Aorta (tissue), 5 donors: Measurements from ENCODE around the gene NFYC. TPM values are rescaled to one million over a fixed set of nuclear protein-coding genes. Genes with fewer than 3 reads are reported as not detected.

Source experiments
- ATAC-seq: fragments of 200-7000 bp; cut with Tn5 transposase; one replicate; pipeline ENCODE4 v1.9.1; 2022; ENCODE audit warnings: moderate library complexity; ENCODE audit not compliant: low FRiP score
- DNase-seq, 2 donors: peaks; one replicate each; pipeline ENCODE4 v3.0.0-alpha.2; 2020
- H3K27ac ChIP-seq, 2 donors: one replicate each; pipeline ENCODE4 v1.5.1; 2013; ENCODE audit warnings: low read length in 2 of 2, mild to moderate bottlenecking in 2 of 2, moderate library complexity in 2 of 2, control low read depth in 1 of 2, inconsistent platforms in 1 of 2, low read depth in 1 of 2
- H3K27me3 ChIP-seq, 2 donors: one replicate each; pipeline ENCODE4 v1.6.1; 2013; ENCODE audit warnings: control low read depth in 1 of 2, low read length in 1 of 2, mild to moderate bottlenecking in 1 of 2, moderate library complexity in 1 of 2; ENCODE audit not compliant: insufficient read depth in 2 of 2, control insufficient read depth in 1 of 2
- H3K36me3 ChIP-seq, 2 donors: one replicate each; pipeline ENCODE4 v1.6.1; 2013; ENCODE audit warnings: control low read depth in 1 of 2, low read length in 1 of 2, mild to moderate bottlenecking in 1 of 2; ENCODE audit not compliant: insufficient read depth in 2 of 2, control insufficient read depth in 1 of 2
- H3K4me1 ChIP-seq, 2 donors: one replicate each; pipeline ENCODE4 v1.6.1; 2013; ENCODE audit warnings: low read length in 2 of 2, control low read depth in 1 of 2, mild to moderate bottlenecking in 1 of 2, moderate library complexity in 1 of 2; ENCODE audit not compliant: insufficient read depth in 2 of 2, control insufficient read depth in 1 of 2
- H3K4me3 ChIP-seq, 2 donors: one replicate each; pipeline ENCODE4 v1.5.1; 2013; ENCODE audit warnings: low read length in 2 of 2, control low read depth in 1 of 2, mild to moderate bottlenecking in 1 of 2
- H3K9me3 ChIP-seq: one replicate; pipeline ENCODE4 v1.6.1; 2013; ENCODE audit warnings: mild to moderate bottlenecking, low read length; ENCODE audit not compliant: control insufficient read depth
- WGBS, 2 donors: extraction: QIAGEN DNeasy Blood & Tissue Kit; methylation state at CpG; one replicate each; pipeline ENCODE4 v1.1.7; 2013; 5-methylcytosine and 5-hydroxymethylcytosine counted together
- intact Hi-C, 2 donors: fragments of 100-400 bp; cut with DNase I; formaldehyde crosslinking; loops; one replicate each; pipeline versions ENCODE4 v1.14.2 to v1.15.0; 2022
- polyA plus RNA-seq, 2 donors: library from polyadenylated mRNA; stranded (reverse); fragments of 200-250 nt; gene quantifications; one replicate each; pipeline ENCODE4 v1.2.3, GENCODE V29; 2013
- total RNA-seq, 2 donors: library from RNA; stranded (reverse); fragmentation: NEBNext Ultra II Directional; extraction: Animal tissue kit (Norgen Biotek cat#: 25700); gene quantifications; one replicate each; pipeline ENCODE4 v1.2.1, GENCODE V29; 2021
- donor health status: healthy with polysubstance abuse.
- donor health status: Bipolar disorder and iron deficiency.
- donor health status: DM: no; HTN: no; CAD: no.
- donor health status: DM: no; HTN: no; CAD: no.
- donor health status: DM: yes; HTN: yes; CAD: no.

The NFYC gene
- total and polyA plus RNA-seq, 4 donors: 21.3 to 56.4 (median 37.6) TPM

GRCh38 chr1:40706626-40707025 is 15.1 kb downstream of the NFYC start:
- peaks cover 3 to 7% of the 10 kb centered on the region in 2 donors for H3K4me1 ChIP-seq
- 53 to 80% methylated on average over 4 of the region's 4 CpGs for WGBS, 2 donors
- ATAC-seq: no peak

GRCh38 chr1:40708750-40709099 is 17.2 kb downstream of the NFYC start:
- peak overlapping the region; percentile 82 to 95 for H3K4me3 ChIP-seq
- H3K27ac ChIP-seq: peak overlapping the region; percentile 67 to 83
- 0 to 1% methylated on average over 3 of the region's 3 CpGs for WGBS, 2 donors
- no peaks in the 10 kb centered on the region for H3K36me3 ChIP-seq
- no peak for DNase-seq
- intact Hi-C loops: loop anchor here in 1 of 2 donors (10.0 kb wide), 1 partner anchor 56 kb away; no protein-coding TSS in a partner anchor
- H3K4me1 ChIP-seq: peaks cover 3 to 7% of the 10 kb centered on the region in 2 donors
- peak; percentile 39 for ATAC-seq
- no peaks in the 10 kb centered on the region for H3K9me3 ChIP-seq
- H3K27me3 ChIP-seq: no peaks in the 10 kb centered on the region

More at GRCh38 chr1:40706626-40707025, 15.1 kb downstream of the NFYC start:
- intact Hi-C loops: loop anchor here in 1 of 2 donors (10.0 kb wide), 1 partner anchor 58 kb away; no protein-coding TSS in a partner anchor
- Histone ChIP-seq H3K9me3 (no peaks in the 10 kb centered on the region), H3K27me3 (no peaks in the 10 kb centered on the region), H3K36me3 (no peaks in the 10 kb centered on the region), H3K4me3 (no peak overlapping the region), H3K27ac (no peak overlapping the region)
- DNase-seq: no peak

GRCh38 chr1:40709100-40709801 is 17.7 kb downstream of the NFYC start:
- Histone ChIP-seq H3K27me3 (no peaks in the 10 kb centered on the region), H3K36me3 (no peaks in the 10 kb centered on the region), H3K4me3 (peak overlapping the region; percentile 82 to 96), H3K4me1 (peaks cover 3 to 7% of the 10 kb centered on the region in 2 donors), H3K9me3 (no peaks in the 10 kb centered on the region), H3K27ac (peak overlapping the region; percentile 67 to 83)
- 0 to 1% methylated on average over 10 of the region's 10 CpGs for WGBS, 2 donors
- intact Hi-C loops: loop anchor here in 1 of 2 donors (10.0 kb wide), 1 partner anchor 56 kb away; no protein-coding TSS in a partner anchor
- peak; percentile 93 for ATAC-seq
- DNase-seq: peak in 1 of 2 donors; percentile 77

GRCh38 chr1:40709802-40710278 is 18.3 kb downstream of the NFYC start:
- no peaks in the 10 kb centered on the region for H3K27me3 ChIP-seq
- no peaks in the 10 kb centered on the region for H3K9me3 ChIP-seq
- DNase-seq: no peak
- no peak for ATAC-seq
- H3K27ac ChIP-seq: no peak overlapping the region
- 1 to 3% methylated on average over 3 of the region's 3 CpGs for WGBS, 2 donors
- no peaks in the 10 kb centered on the region for H3K36me3 ChIP-seq
- peak overlapping the region; percentile 82 to 96 for H3K4me3 ChIP-seq
- intact Hi-C loops: loop anchor here in 1 of 2 donors (10.0 kb wide), 1 partner anchor 55 kb away; no protein-coding TSS in a partner anchor
- peaks cover 3 to 7% of the 10 kb centered on the region in 2 donors for H3K4me1 ChIP-seq

- DNase-seq: no peak
- Histone ChIP-seq H3K4me1 (peaks cover 3 to 7% of the 10 kb centered on the region in 2 donors), H3K27me3 (no peaks in the 10 kb centered on the region), H3K27ac (peak overlapping the region in 1 of 2 donors; percentile 71), H3K9me3 (no peaks in the 10 kb centered on the region), H3K36me3 (no peaks in the 10 kb centered on the region), H3K4me3 (peak overlapping the region in 1 of 2 donors; percentile 59)
- 5 to 6% methylated on average over 7 of the region's 7 CpGs for WGBS, 2 donors
- ATAC-seq: no peak
- intact Hi-C loops: no loop called here
These were observed 19.2 kb downstream of the NFYC start for GRCh38 chr1:40710581-40711315.

GRCh38 chr1:40711465-40712404 is 20.2 kb downstream of the NFYC start:
- ATAC-seq: no peak

GRCh38 chr1:40712405-40712944 is 21.0 kb downstream of the NFYC start:
- H3K4me1 ChIP-seq: peaks cover 3 to 7% of the 10 kb centered on the region in 2 donors
- DNase-seq: no peak
- H3K4me3 ChIP-seq: no peak overlapping the region
- no peak overlapping the region for H3K27ac ChIP-seq
- no peaks in the 10 kb centered on the region for H3K9me3 ChIP-seq
- 37 to 40% methylated on average over 5 of the region's 5 CpGs for WGBS, 2 donors
- intact Hi-C loops: no loop called here
- no peaks in the 10 kb centered on the region for H3K36me3 ChIP-seq
- ATAC-seq: no peak
- no peaks in the 10 kb centered on the region for H3K27me3 ChIP-seq

More at GRCh38 chr1:40711465-40712404, 20.2 kb downstream of the NFYC start:
- peaks cover 3 to 7% of the 10 kb centered on the region in 2 donors for H3K4me1 ChIP-seq
- H3K27me3 ChIP-seq: no peaks in the 10 kb centered on the region
- 1 to 2% methylated on average over 3 of the region's 3 CpGs for WGBS, 2 donors
- H3K36me3 ChIP-seq: no peaks in the 10 kb centered on the region
- no peaks in the 10 kb centered on the region for H3K9me3 ChIP-seq
- intact Hi-C loops: no loop called here
- H3K4me3 ChIP-seq: no peak overlapping the region
- no peak for DNase-seq
- peak overlapping the region; percentile 28 to 36 for H3K27ac ChIP-seq

- intact Hi-C loops: no loop called here
- Histone ChIP-seq H3K4me1 (peaks cover 3 to 7% of the 10 kb centered on the region in 2 donors), H3K27me3 (no peaks in the 10 kb centered on the region), H3K36me3 (no peaks in the 10 kb centered on the region), H3K4me3 (no peak overlapping the region), H3K27ac (no peak overlapping the region), H3K9me3 (no peaks in the 10 kb centered on the region)
- DNase-seq (no peak), ATAC-seq (no peak)
These were observed 21.5 kb downstream of the NFYC start for GRCh38 chr1:40712997-40713396.
